Right cardiac atrium (tissue), 5 donors: ENCODE results near the gene MAFF. TPM values are rescaled to one million over a fixed set of nuclear protein-coding genes. Genes with fewer than 3 reads are reported as not detected.
"Not testable (repeated sequence)": the region's sequence is repeated elsewhere in the genome, so short reads cannot be mapped to it uniquely, and the experiment has no call there.

Experiments used
- ATAC-seq, 2 donors: fragments of 200-7000 bp; cut with Tn5 transposase; one replicate each; pipeline versions ENCODE4 v1.8.0 to v1.9.1; 2020; ENCODE audit warnings: moderate library complexity in 2 of 2, mild to moderate bottlenecking in 1 of 2
- DNase-seq, 3 donors: peaks; one replicate each; pipeline ENCODE4 v3.0.0-alpha.2; 2020
- H3K27ac ChIP-seq: one replicate; pipeline ENCODE4 v1.5.1; 2013; ENCODE audit warnings: mild to moderate bottlenecking, low read length, control low read depth, moderate library complexity
- H3K27me3 ChIP-seq: one replicate; pipeline ENCODE4 v1.6.1; 2013; ENCODE audit not compliant: control insufficient read depth, insufficient read depth
- H3K4me1 ChIP-seq: one replicate; pipeline ENCODE4 v1.6.1; 2013; ENCODE audit warnings: low read length; ENCODE audit not compliant: control insufficient read depth, insufficient read depth
- H3K4me3 ChIP-seq: one replicate; pipeline ENCODE4 v1.5.1; 2013; ENCODE audit warnings: low read length, control low read depth
- H3K9me3 ChIP-seq: one replicate; pipeline ENCODE4 v1.6.1; 2013; ENCODE audit warnings: low read length; ENCODE audit not compliant: control insufficient read depth
- WGBS: extraction: QIAGEN DNeasy Blood & Tissue Kit; methylation state at CpG from one replicate; pipeline ENCODE4 v1.1.7; 2013; 5-methylcytosine and 5-hydroxymethylcytosine counted together
- intact Hi-C, 4 donors: fragments of 100-400 bp; cut with DNase I; formaldehyde crosslinking; loops; one replicate each; pipeline versions ENCODE4 v1.11.0 to v1.14.0; 2022 to 2023
- polyA plus RNA-seq: library from polyadenylated mRNA; stranded (reverse); fragments of 200-250 nt; gene quantifications from one replicate; pipeline ENCODE4 v1.2.3, GENCODE V29; 2013
- total RNA-seq, 4 donors: library from RNA; stranded (reverse); fragmentation: NEBNext Ultra II Directional; extraction: Animal tissue kit (Norgen Biotek cat#: 25700); gene quantifications; one replicate each; pipeline ENCODE4 v1.2.1, GENCODE V29; 2021
- donor health status: healthy with polysubstance abuse.
- donor health status: DM: no; HTN: yes; CAD: no.
- donor health status: DM: no; HTN: no; CAD: no.
- donor health status: DM: no; HTN: yes; CAD: no; lungs with severe emphysema.
- donor health status: DM: yes; HTN: yes; CAD: no.

MAFF gene
- total and polyA plus RNA-seq, 5 donors: 4.8 to 20.5 (median 7.2) TPM

GRCh38 chr22:38228326-38228872 lies 26.6 kb downstream of the MAFF start:
- intact Hi-C loops: loop anchor here in 1 of 4 donors (10.0 kb wide), 1 partner anchor 64 kb away; no protein-coding TSS in a partner anchor
- Histone ChIP-seq H3K4me1 (peaks cover 1% of the 10 kb centered on the region), H3K27me3 (no peaks in the 10 kb centered on the region), H3K9me3 (no peaks in the 10 kb centered on the region), H3K4me3 (no peak overlapping the region), H3K27ac (peak overlapping the region; percentile 50)
- WGBS: 63% methylated on average over 3 of the region's 3 CpGs
- ATAC-seq: peak in 1 of 2 donors; percentile 5
- no peak for DNase-seq

- intact Hi-C loops: loop anchor here in 1 of 4 donors (10.0 kb wide), 1 partner anchor 64 kb away; no protein-coding TSS in a partner anchor
- Histone ChIP-seq H3K27ac (peak overlapping the region; percentile 71), H3K27me3 (no peaks in the 10 kb centered on the region), H3K4me3 (no peak overlapping the region), H3K4me1 (peaks cover 3% of the 10 kb centered on the region), H3K9me3 (no peaks in the 10 kb centered on the region)
- DNase-seq (peak; percentile 62 to 87 (median 72)), ATAC-seq (peak; percentile 47 to 71)
- 60% methylated on average over 13 of the region's 14 CpGs for WGBS
These were observed 27.3 kb downstream of the MAFF start for GRCh38 chr22:38228873-38229740.

- Histone ChIP-seq H3K4me3 (no peak overlapping the region), H3K4me1 (peaks cover 3% of the 10 kb centered on the region), H3K27me3 (no peaks in the 10 kb centered on the region), H3K27ac (no peak overlapping the region), H3K9me3 (no peaks in the 10 kb centered on the region)
- intact Hi-C loops: loop anchor here in 1 of 4 donors (10.0 kb wide), 1 partner anchor 115 kb away; the partner anchor contains the start of gene BAIAP2L2
- DNase-seq: peak in 1 of 3 donors; percentile 87
- ATAC-seq: peak in 1 of 2 donors; percentile 28
- 64% methylated on average over 15 of the region's 15 CpGs for WGBS
These were observed 28.5 kb downstream of the MAFF start for GRCh38 chr22:38230108-38230825.

- Histone ChIP-seq H3K4me3 (no peak overlapping the region), H3K27me3 (no peaks in the 10 kb centered on the region), H3K27ac (no peak overlapping the region), H3K9me3 (no peaks in the 10 kb centered on the region), H3K4me1 (peaks cover 3% of the 10 kb centered on the region)
- ATAC-seq: no peak
- no peak for DNase-seq
- intact Hi-C loops: loop anchor here in 1 of 4 donors (10.0 kb wide), 1 partner anchor 116 kb away; the partner anchor contains the start of gene BAIAP2L2
- 77% methylated on average over 9 of the region's 9 CpGs for WGBS
These were observed 29.1 kb downstream of the MAFF start for GRCh38 chr22:38230916-38231315.

- Histone ChIP-seq H3K9me3 (no peaks in the 10 kb centered on the region), H3K27me3 (no peaks in the 10 kb centered on the region), H3K4me1 (peaks cover 3% of the 10 kb centered on the region), H3K4me3 (no peak overlapping the region), H3K27ac (no peak overlapping the region)
- WGBS: 80% methylated on average over 8 of the region's 8 CpGs
- DNase-seq (no peak), ATAC-seq (no peak)
- intact Hi-C loops: loop anchor here in 1 of 4 donors (10.0 kb wide), 1 partner anchor 117 kb away; the partner anchor contains the start of gene BAIAP2L2
These were observed 30.4 kb downstream of the MAFF start for GRCh38 chr22:38232196-38232595.

- intact Hi-C loops: loop anchor here in 1 of 4 donors (10.0 kb wide), 1 partner anchor 119 kb away; the partner anchor contains the start of gene BAIAP2L2
- Histone ChIP-seq H3K27me3 (no peaks in the 10 kb centered on the region), H3K27ac (no peak overlapping the region), H3K9me3 (no peaks in the 10 kb centered on the region), H3K4me1 (peaks cover 5% of the 10 kb centered on the region), H3K4me3 (no peak overlapping the region)
- ATAC-seq (no peak), DNase-seq (no peak)
- 75% methylated on average over 6 of the region's 6 CpGs for WGBS
These were observed 31.6 kb downstream of the MAFF start for GRCh38 chr22:38233427-38233826.

- H3K9me3 ChIP-seq, H3K27me3 ChIP-seq, DNase-seq, H3K27ac ChIP-seq, H3K4me3 ChIP-seq, H3K4me1 ChIP-seq, ATAC-seq: not testable (repeated sequence)
- 96% methylated on average over 10 of the region's 10 CpGs for WGBS
- intact Hi-C loops: loop anchor here in 1 of 4 donors (10.0 kb wide), 1 partner anchor 119 kb away; the partner anchor contains the start of gene BAIAP2L2
These were observed 32.1 kb downstream of the MAFF start for GRCh38 chr22:38233856-38234255.

- no peak overlapping the region for H3K4me3 ChIP-seq
- intact Hi-C loops: loop anchor here in 1 of 4 donors (10.0 kb wide), 1 partner anchor 121 kb away; the partner anchor contains the start of gene BAIAP2L2
- no peaks in the 10 kb centered on the region for H3K9me3 ChIP-seq
- H3K27me3 ChIP-seq: no peaks in the 10 kb centered on the region
- ATAC-seq: no peak
- peaks cover 7% of the 10 kb centered on the region for H3K4me1 ChIP-seq
- no peak for DNase-seq
- no peak overlapping the region for H3K27ac ChIP-seq
- WGBS: 71% methylated on average over 14 of the region's 14 CpGs
These were observed 33.6 kb downstream of the MAFF start for GRCh38 chr22:38235240-38235850.

GRCh38 chr22:38236786-38237185 lies 35.0 kb downstream of the MAFF start:
- H3K27ac ChIP-seq: no peak overlapping the region
- no peaks in the 10 kb centered on the region for H3K9me3 ChIP-seq
- H3K4me1 ChIP-seq: peaks cover 7% of the 10 kb centered on the region
- H3K4me3 ChIP-seq: no peak overlapping the region
- no peak for DNase-seq
- intact Hi-C loops: loop anchor here in 1 of 4 donors (10.0 kb wide), 1 partner anchor 122 kb away; the partner anchor contains the start of gene BAIAP2L2
- H3K27me3 ChIP-seq: no peaks in the 10 kb centered on the region
- WGBS: 63% methylated on average over 8 of the region's 8 CpGs
- no peak for ATAC-seq

- H3K9me3 ChIP-seq: no peaks in the 10 kb centered on the region
- DNase-seq (peak in 2 of 3 donors; percentile 45 to 53), ATAC-seq (peak; percentile 3 to 5)
- peaks cover 4% of the 10 kb centered on the region for H3K4me1 ChIP-seq
- peak overlapping the region; percentile 43 for H3K27ac ChIP-seq
- intact Hi-C loops: loop anchor here in 1 of 4 donors (10.0 kb wide), 1 partner anchor 124 kb away; the partner anchor contains the start of gene BAIAP2L2
- 44% methylated on average over 9 of the region's 9 CpGs for WGBS
- no peaks in the 10 kb centered on the region for H3K27me3 ChIP-seq
- H3K4me3 ChIP-seq: no peak overlapping the region
These were observed 36.8 kb downstream of the MAFF start for GRCh38 chr22:38238519-38239071.
